Gastrocnemius medialis (tissue), 4 donors: ENCODE results near the gene ZBTB7C. TPM values are rescaled to one million over a fixed set of nuclear protein-coding genes. Genes with fewer than 3 reads are reported as not detected.
A peak's percentile ranks its signal among the peaks of the same experiment; 100 is the strongest.

ENCODE experiments used
- ATAC-seq, 2 donors: fragments of 150-250 bp; one replicate each; pipeline ENCODE4 v1.9.1; 2016
- DNase-seq, 2 donors: peaks; one replicate each; pipeline ENCODE4 v3.0.0-alpha.2; 2019
- H3K27ac ChIP-seq, 4 donors: fragments of 200-600 bp; sonication (generic); 1 replicate in 1 of 4; 2 replicates in 3 of 4; pipeline ENCODE4 v1.5.1; 2016 to 2018; ENCODE audit warnings: mild to moderate bottlenecking in 2 of 4, moderate library complexity in 1 of 4
- H3K27me3 ChIP-seq, 3 donors: fragments of 200-600 bp; sonication (generic) in 2 of 3; 1 replicate in 1 of 3; 2 replicates in 2 of 3; pipeline versions ENCODE4 v1.5.1 to v1.6.0; 2016 to 2019; ENCODE audit warnings: mild to moderate bottlenecking in 1 of 3, moderate library complexity in 1 of 3
- H3K36me3 ChIP-seq, 2 donors: fragments of 200-600 bp; sonication (generic) in 1 of 2; one replicate each; pipeline ENCODE4 v1.5.1; 2017 to 2018
- H3K4me1 ChIP-seq, 2 donors: fragments of 200-600 bp; sonication (generic) in 1 of 2; one replicate each; pipeline ENCODE4 v1.5.1; 2016 to 2017; ENCODE audit warnings: mild to moderate bottlenecking in 2 of 2
- H3K4me3 ChIP-seq, 4 donors: fragments of 200-600 bp; sonication (generic) in 3 of 4; 1 replicate in 1 of 4; 2 replicates in 3 of 4; pipeline ENCODE4 v1.5.1; 2016 to 2019; ENCODE audit warnings: mild to moderate bottlenecking in 2 of 4
- H3K9me3 ChIP-seq, 3 donors: fragments of 200-600 bp; sonication (generic) in 2 of 3; 1 replicate in 1 of 3; 2 replicates in 2 of 3; pipeline ENCODE4 v1.5.1; 2016 to 2019
- CTCF ChIP-seq, 5 experiments: fragments of 450-650 bp in 3 of 5; fragments of 200-600 bp in 2 of 5; sonication (generic) in 2 of 5; IDR thresholded peaks in 4 of 5; conservative IDR thresholded peaks in 1 of 5; 1 replicate in 4 of 5; 2 replicates in 1 of 5; pipeline ENCODE4 v1.5.1; 2016 to 2019; ENCODE audit warnings: antibody characterized with exemption in 5 of 5, mild to moderate bottlenecking in 3 of 5, moderate library complexity in 3 of 5
- POLR2A ChIP-seq, 2 donors: fragments of 450-650 bp; IDR thresholded peaks; one replicate each; pipeline ENCODE4 v1.6.1; 2017; ENCODE audit warnings: antibody characterized with exemption in 2 of 2, mild to moderate bottlenecking in 2 of 2, moderate library complexity in 2 of 2
- in situ Hi-C, 4 donors: fragments of 200-750 bp; cut with MboI; loops; one replicate each; pipeline versions ENCODE4 v1.15.0 to v1.8.0; 2017; ENCODE audit warnings: low sequenced_read_pairs in 4 of 4
- intact Hi-C: fragments of 100-400 bp; cut with DNase I; formaldehyde crosslinking; loops from one replicate; pipeline ENCODE4 v1.15.1; 2023; ENCODE audit warnings: low total_unique reads
- total RNA-seq, 4 donors: library from RNA; depleted of rRNA; stranded (reverse); fragments of >200 nt; gene quantifications; one replicate each; pipeline versions ENCODE4 v1.1.0 to v1.2.3, GENCODE V29; 2016

The ZBTB7C gene
- total RNA-seq, 4 donors from 2014 or later: 0.53 to 12.3 (median 1.1) TPM

GRCh38 chr18:48072428-48073204, 336.6 kb downstream of the ZBTB7C start:
- no peaks in the 10 kb centered on the region for H3K36me3 ChIP-seq
- in situ Hi-C loops (no loop called here), intact Hi-C loops (no loop called here)
- H3K4me3 ChIP-seq: no peak overlapping the region
- H3K4me1 ChIP-seq: peaks cover 0 to 15% of the 10 kb centered on the region in 2 donors
- H3K9me3 ChIP-seq: no peaks in the 10 kb centered on the region
- DNase-seq (peak in 1 of 2 donors; percentile 31), ATAC-seq (peak; percentile 39 to 43)
- TF ChIP-seq POLR2A (IDR thresholded peaks at IDR 0.05): no peak
- no peak for TF ChIP-seq CTCF (IDR thresholded peaks at IDR 0.05 in 4 of 5, conservative IDR thresholded peaks at IDR 0.05 in 1 of 5)
- peak overlapping the region in 3 of 4 donors; percentile 18 to 54 (median 35) for H3K27ac ChIP-seq
- H3K27me3 ChIP-seq: no peaks in the 10 kb centered on the region

- ATAC-seq (no peak), DNase-seq (no peak)
- Histone ChIP-seq H3K36me3 (no peaks in the 10 kb centered on the region), H3K4me1 (peaks cover 0 to 15% of the 10 kb centered on the region in 2 donors), H3K9me3 (no peaks in the 10 kb centered on the region), H3K4me3 (no peak overlapping the region), H3K27me3 (no peaks in the 10 kb centered on the region), H3K27ac (no peak overlapping the region)
- intact Hi-C loops: no loop called here
- no peak for TF ChIP-seq CTCF (IDR thresholded peaks at IDR 0.05 in 4 of 5, conservative IDR thresholded peaks at IDR 0.05 in 1 of 5)
- TF ChIP-seq POLR2A (IDR thresholded peaks at IDR 0.05): no peak
- in situ Hi-C loops: no loop called here
These were observed 340.2 kb downstream of the ZBTB7C start for GRCh38 chr18:48068916-48069445.

GRCh38 chr18:48066225-48066652, 342.9 kb downstream of the ZBTB7C start:
- no peaks in the 10 kb centered on the region for H3K27me3 ChIP-seq
- H3K27ac ChIP-seq: no peak overlapping the region
- ATAC-seq (no peak), DNase-seq (no peak)
- no peaks in the 10 kb centered on the region for H3K9me3 ChIP-seq
- no peaks in the 10 kb centered on the region for H3K4me1 ChIP-seq
- in situ Hi-C loops (no loop called here), intact Hi-C loops (no loop called here)
- TF ChIP-seq POLR2A (IDR thresholded peaks at IDR 0.05): no peak
- no peak for TF ChIP-seq CTCF (IDR thresholded peaks at IDR 0.05 in 4 of 5, conservative IDR thresholded peaks at IDR 0.05 in 1 of 5)
- no peaks in the 10 kb centered on the region for H3K36me3 ChIP-seq
- no peak overlapping the region for H3K4me3 ChIP-seq

GRCh38 chr18:48065601-48065995, 343.6 kb downstream of the ZBTB7C start:
- no peak for TF ChIP-seq CTCF (IDR thresholded peaks at IDR 0.05 in 4 of 5, conservative IDR thresholded peaks at IDR 0.05 in 1 of 5)
- in situ Hi-C loops (no loop called here), intact Hi-C loops (no loop called here)
- Histone ChIP-seq H3K27me3 (no peaks in the 10 kb centered on the region), H3K4me3 (no peak overlapping the region), H3K36me3 (no peaks in the 10 kb centered on the region), H3K9me3 (no peaks in the 10 kb centered on the region), H3K27ac (no peak overlapping the region), H3K4me1 (no peaks in the 10 kb centered on the region)
- ATAC-seq (no peak), DNase-seq (no peak)
